Measurements from ENCODE around the gene NTHL1.
A peak's percentile ranks its signal among the peaks of the same experiment; 100 is the strongest.

The NTHL1 gene

GRCh38 chr16:2047330-2048115 is at the start of gene NTHL1, which contains the start of gene TSC2:
TSS of gene NTHL1 (minus strand) at chr16:2047834. CDS start at chr16:2047823, 11 bp downstream.
TSS of gene TSC2 (plus strand) at chr16:2047985. CDS start at chr16:2048616, 631 bp downstream.
- DNase-seq = peak; percentile 90

- no peak for DNase-seq
These were observed 49.4 kb upstream of the NTHL1 start for GRCh38 chr16:2096853-2097595.

GRCh38 chr16:2095918-2096582 is 48.4 kb upstream of the NTHL1 start:
- DNase-seq = no peak

- DNase-seq = no peak
These were observed 47.8 kb upstream of the NTHL1 start for GRCh38 chr16:2095315-2095853.

- no peak for DNase-seq
These were observed 46.2 kb upstream of the NTHL1 start for GRCh38 chr16:2093793-2094192.

GRCh38 chr16:2092866-2093265 is 45.2 kb upstream of the NTHL1 start:
- DNase-seq = no peak

- no peak for DNase-seq
These were observed 44.6 kb upstream of the NTHL1 start for GRCh38 chr16:2092256-2092620.

- no peak for DNase-seq
These were observed 44.1 kb upstream of the NTHL1 start for GRCh38 chr16:2091547-2092255.

GRCh38 chr16:2090777-2091546 is 43.3 kb upstream of the NTHL1 start:
- DNase-seq = no peak

GRCh38 chr16:2090481-2090776 is 42.8 kb upstream of the NTHL1 start:
- DNase-seq = no peak

- no peak for DNase-seq
These were observed 42.3 kb upstream of the NTHL1 start for GRCh38 chr16:2089706-2090480.

- no peak for DNase-seq
These were observed 41.2 kb upstream of the NTHL1 start for GRCh38 chr16:2088759-2089358.

GRCh38 chr16:2087748-2088631 is 40.4 kb upstream of the NTHL1 start:
- no peak for DNase-seq

GRCh38 chr16:2086812-2087747 is 39.4 kb upstream of the NTHL1 start:
- DNase-seq = no peak

GRCh38 chr16:2086106-2086742 is 38.6 kb upstream of the NTHL1 start:
- no peak for DNase-seq

- DNase-seq = no peak
These were observed 38.0 kb upstream of the NTHL1 start for GRCh38 chr16:2085669-2086068.

GRCh38 chr16:2084895-2085625 is 37.4 kb upstream of the NTHL1 start:
- DNase-seq = no peak

Measured in NCI-H1436 (cell line).